Right renal cortex interstitium (tissue), 3 donors: Measurements from ENCODE around the gene ARSA. TPM values are rescaled to one million over a fixed set of nuclear protein-coding genes. Genes with fewer than 3 reads are reported as not detected.
"Not testable (repeated sequence)": the region's sequence is repeated elsewhere in the genome, so short reads cannot be mapped to it uniquely, and the experiment has no call there.

Experiments used
- DNase-seq, 3 donors: peaks; one replicate each; pipeline ENCODE4 v3.0.0-alpha.2; 2013; ENCODE audit warnings: low read depth in 3 of 3, low spot score in 2 of 3
- polyA plus RNA-seq, 3 donors: library from polyadenylated mRNA; unstranded; fragments of 120-200 nt; gene quantifications; one replicate each; pipeline ENCODE4 v1.2.1, GENCODE V29; 2013; ENCODE audit not compliant: insufficient read length in 3 of 3

The ARSA gene
- polyA plus RNA-seq, 3 donors = 10.3 to 14.0 (median 11.0) TPM

DNA sequence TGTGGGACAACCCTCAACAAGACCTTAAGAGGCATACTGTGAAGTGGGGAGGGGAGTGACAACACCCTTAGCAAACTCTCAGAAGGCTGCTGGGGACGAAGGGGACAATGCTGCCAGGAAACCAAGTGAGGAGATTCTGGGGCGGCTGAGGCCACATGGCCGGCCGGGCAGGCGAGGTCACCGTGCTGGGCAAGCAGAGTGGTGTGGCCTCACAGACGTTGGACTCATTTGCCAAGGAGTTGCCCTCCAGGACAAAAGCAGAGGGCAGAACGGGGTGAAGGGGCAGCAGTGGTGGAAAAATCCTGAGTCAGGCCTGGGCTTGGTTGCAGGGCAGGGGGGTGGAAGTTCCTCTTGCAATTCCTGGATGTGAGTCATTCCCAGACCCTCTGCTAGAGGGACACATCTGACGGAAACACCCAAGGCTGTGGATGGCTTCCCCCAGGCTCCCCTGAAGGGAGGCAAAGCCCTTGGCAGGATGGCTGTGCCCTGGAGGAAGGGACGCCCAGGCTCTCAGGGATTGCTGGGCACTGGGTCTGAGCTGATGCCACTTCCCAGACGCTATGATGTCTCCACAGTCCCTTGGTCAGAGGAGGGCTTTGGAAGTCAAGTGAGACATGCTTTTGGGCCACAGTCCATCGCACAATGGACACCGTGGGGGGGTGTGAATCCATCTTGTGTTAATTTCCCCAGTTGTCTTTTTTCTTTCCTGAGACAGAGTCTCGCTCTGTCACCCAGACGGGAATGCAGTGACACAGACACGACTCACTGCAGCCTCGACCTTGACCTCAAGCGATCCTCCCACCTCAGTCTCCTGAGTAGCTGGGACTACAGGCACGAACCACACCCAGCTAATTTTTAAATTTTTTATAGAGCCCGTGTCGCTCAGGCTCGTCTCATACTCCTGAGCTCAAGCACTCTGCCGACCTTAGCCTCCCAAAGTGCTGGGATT lies 28.4 kb upstream of the ARSA start:
- no peak for DNase-seq

DNA sequence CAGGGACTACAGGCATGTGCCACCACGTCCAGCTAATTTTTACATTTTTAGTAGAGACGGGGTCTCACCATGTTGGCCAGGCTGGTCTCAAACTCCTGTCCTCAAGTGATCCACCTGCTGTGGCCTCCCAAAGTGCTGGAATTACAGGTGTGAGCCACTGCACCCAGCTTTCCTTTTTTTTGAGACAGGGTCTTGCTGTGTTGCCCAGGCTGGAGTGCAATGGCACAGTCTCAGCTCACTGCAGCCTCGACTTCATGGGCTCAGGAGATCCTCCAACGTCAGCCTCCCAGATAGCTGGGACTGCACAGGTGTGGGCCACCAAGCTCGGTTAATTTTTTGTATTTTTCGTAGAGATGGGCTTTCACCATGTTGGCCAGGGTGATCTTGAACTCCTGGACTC lies 26.7 kb upstream of the ARSA start:
- DNase-seq = not testable (repeated sequence)

DNA sequence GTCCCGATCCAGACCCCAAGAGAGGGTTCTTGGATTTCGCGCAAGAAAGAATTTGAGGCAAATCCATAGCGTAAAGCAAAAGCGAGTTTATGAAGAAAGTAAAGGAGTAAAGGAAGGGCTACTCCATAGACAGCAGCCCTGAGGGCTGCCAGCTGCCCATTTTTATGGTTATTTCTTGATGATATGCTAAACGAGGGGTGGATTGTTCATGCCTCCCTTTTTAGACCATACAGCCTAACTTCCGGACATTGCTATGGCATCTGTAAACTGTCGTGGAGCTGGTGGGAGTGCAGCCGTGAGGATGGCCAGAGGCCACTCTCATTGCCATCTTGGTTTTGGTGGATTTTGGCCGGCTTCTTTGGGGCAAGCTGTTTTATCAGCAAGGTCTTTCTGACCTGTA lies 25.3 kb upstream of the ARSA start:
- no peak for DNase-seq

DNA sequence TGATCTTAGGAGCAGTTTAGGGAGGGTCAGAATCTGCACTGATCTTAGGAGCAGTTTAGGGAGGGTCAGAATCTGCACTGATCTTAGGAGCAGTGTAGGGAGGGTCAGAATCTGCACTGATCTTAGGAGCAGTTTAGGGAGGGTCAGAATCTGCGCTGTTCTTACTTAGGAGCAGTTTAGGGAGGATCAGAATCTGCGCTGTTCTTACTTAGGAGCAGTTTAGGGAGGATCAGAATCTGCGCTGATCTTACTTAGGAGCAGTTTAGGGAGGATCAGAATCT lies 15.8 kb upstream of the ARSA start:
- DNase-seq = not testable (repeated sequence)

DNA sequence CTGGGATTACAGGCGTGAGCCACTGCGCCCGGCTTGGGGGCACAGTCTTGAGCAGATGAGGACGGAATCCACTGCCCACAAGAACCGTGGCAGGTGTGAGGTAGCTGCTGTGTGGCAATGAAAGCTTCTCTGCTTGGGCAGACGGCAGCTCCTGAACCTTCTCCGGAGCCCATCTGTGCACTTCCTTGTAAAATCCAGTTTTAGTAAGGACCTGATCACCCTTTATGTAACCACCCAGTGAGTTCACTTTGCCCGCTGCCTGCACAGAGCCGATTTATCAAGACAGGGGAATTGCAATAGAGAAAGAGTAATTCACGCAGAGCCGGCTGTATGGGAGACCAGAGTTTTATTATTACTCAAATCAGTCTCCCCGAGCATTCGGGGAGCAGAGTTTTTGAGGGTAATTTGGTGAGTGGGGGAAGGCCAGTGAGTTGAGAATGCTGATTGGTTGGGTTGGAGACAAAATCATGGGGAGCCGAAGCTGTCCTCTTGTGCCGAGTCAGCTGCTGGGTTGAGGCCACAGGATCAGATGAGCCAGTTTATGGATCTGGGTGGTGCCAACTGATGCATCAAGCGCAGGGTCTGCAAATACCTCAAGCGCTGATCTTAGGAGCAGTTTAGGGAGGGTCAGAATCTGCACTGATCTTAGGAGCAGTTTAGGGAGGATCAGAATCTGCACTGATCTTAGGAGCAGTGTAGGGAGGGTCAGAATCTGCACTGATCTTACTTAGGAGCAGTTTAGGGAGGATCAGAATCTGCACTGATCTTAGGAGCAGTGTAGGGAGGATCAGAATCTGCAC lies 15.3 kb upstream of the ARSA start:
- DNase-seq = not testable (repeated sequence)

DNA sequence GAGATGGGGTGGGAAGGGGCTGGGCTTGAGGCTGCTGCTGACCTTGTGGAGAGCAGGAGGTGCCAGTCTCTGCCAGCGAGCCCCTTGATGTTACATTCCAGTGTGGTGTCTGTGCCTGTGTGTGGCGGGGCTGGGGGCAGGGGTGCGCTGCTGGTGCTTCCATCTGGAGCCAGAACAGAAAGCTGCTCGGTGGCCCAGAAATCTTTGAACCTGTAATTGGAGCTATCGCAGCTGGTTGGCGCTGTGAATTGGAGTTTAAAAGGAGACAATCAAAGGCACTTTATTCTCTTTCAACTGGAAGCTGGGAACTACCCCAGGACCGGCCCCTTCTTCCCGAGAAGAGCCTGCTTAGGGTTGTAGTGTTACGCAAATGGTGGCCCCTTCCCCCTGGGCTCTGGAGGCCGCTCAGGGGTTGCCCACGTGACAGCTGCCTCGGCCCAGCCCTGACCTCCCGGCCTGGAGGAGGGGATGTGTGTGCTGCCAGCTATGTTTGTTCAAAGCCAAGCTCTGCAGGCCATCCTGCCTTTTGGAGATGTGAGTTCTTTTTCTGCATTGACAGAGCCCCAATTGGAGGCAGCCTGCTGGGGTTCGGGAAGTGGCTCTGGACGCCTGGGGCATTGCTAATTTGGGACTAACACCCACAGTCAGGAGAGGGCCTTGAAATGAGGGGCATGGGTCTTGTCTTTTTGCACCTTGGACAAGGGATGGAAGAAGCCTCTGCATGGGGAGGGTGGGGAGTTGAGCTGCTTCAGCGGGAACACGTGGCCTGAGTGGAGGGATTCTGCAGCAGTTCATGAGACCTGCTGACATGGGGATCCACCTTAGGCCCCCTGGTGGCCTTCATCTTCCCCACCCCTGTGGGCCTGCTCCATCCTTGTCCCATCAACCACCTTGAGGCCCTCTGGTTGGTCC lies 14.0 kb upstream of the ARSA start:
- DNase-seq = no peak

DNA sequence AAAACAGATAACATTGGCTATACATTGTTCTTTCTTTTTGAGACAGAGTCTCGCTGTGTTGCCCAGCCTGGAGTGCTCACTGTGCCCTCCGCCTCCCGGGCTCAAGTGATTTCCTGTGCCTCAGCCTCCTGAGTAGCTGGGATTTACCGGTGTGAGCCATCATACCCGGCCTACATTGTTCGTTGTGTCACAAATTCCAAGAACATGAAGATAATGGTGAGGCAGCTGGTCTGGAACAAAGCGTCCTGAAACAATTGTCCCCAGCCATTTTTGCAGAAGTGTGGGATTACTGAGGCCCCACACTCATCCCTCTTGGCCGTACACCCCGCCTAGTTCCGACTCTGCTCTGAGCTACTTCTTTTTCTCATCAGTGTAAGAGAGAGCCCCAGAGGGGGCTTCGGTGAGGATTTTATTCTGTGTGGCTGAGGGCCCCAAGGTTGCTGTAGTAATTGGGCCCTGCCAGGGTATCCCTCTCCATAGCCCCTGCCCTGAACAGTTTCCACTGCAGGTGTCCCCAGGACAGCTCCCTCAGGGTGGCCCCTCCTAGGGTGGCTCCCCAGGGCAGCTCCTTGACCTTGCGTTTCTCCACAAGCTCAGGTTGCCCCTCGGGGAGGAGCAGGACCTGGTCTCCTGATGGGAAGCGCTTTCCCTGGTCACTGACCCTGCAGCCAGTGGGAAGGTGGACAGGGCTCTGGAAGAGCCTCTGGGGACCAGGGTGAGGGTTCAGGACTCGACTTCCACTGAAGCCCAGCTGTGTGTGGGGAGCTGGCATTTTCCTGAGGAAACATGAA lies 13.1 kb upstream of the ARSA start:
- no peak for DNase-seq

DNA sequence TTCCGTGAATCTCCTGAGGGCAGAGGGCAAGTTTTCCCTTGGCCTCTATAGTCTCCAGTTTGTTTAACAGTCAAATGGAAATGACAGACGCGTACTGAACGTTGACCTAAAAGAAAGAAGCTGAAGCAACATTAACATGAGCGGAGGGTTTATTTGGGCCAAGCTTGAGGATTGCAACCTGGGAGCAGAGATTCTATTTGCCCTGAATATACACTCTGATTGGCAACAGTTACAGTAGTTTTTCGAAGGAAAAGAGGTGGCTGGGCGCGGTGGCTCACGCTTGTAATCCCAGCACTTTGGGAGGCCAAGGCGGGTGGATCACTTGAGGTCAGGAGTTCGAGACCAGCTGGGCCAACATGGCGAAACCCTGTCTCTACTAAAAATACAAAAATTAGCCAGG lies 12.3 kb upstream of the ARSA start:
- not testable (repeated sequence) for DNase-seq

DNA sequence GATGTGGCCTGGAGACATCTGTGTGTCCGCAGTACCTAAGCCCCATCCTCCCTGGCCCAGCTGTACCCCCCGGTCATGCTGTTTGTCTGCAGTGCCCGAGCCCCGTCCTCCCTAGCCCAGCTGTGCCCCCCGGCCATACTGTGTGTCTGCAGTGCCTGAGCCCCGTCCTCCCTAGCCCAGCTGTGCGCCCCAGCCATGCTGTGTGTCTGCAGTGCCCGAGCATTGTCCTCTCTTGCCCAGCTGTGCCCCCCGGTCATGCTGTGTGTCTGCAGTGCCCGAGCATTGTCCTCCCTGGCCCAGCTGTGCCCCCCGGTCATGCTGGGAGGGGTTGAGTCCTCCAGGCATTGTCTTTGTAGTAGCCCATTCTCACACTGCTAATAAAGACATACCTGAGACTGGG lies 7.6 kb upstream of the ARSA start:
- DNase-seq = no peak

DNA sequence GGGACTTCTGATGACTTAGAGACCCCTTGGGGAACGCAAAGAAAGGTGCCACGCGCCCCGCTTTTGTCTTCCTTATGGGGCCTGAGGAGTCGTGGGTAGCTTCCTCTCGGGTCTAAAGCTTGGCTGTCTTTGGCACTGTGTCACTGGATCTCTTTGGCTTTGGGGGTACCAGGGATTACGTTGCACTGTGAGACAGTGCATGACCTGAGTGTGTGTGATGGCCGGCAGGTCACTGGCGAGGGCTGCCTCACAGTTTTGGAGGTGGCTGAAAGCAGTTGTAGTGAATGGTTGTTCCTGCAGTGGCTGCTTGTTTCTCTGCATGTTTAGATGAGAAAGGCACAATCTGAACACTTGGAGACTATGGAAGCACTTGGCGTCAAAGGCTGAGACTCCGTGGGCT lies 5.8 kb upstream of the ARSA start:
- DNase-seq = no peak

DNA sequence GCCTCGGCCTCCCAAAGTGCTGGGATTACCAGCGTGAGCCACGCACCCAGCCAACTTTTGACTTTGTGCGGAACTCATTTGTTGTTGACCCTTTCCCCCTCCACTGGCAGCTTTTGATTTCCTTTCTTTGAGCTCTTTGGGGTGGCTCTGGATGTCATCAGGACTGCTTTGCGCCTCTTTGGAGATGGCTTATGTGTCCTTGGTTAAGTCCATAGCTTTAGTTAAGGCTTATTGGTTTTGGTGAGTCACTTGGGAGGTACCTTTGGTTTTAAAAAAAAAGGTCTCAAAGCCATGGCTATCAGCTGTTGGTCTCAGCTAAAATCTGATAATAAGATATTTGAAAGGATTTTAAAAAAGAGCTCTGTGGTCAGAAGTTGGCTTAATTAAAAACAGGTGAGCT lies 5.1 kb upstream of the ARSA start:
- no peak for DNase-seq

DNA sequence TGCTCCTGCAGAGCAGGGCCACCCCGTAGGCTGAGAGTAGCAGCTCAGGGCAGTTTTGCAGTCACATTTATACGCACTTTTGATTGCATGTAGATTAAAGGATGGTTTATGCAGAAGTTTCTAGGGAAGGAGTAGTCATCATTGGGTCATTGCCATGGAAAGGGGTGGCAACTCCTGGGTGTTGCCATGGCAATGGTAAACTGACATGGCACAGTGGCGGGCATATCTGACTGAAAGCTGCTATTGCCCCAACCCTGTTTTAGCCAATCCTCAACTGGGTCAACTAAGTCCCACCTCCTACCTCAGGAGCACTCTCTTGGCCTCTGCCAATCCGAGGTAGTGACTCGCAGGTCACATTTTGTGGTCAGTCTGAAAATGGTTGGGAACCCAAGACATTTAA lies 2.4 kb upstream of the ARSA start:
- DNase-seq = no peak

DNA sequence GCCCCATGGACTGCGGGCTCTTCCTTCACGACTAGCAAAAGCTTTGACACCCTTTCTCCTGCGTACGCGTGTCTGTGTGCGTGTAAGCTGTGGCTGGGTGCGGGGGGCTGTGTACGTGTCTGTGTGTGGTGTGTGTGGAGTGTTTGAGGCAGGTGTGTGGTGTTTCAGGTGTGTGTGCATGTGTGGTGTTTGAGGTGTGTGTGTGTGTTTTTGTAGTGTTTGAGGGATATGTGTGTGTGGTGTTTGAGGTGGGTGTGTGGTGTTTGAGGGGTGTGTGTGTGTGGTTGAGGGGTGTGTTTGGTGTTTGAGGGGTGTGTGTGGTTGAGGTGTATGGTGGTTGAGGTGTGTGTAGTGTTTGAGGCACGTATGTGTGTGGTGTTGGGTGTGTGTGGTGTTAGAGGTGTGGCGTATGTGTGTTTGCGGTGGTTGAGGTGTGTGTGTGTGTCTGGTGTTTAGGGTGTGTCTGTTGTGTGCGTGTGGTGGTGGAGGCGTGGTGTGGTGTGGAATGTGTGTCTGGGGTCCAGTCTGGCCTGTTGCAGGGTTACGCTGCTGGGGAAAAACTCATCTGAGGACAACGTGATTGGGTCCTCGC lies 687 bp upstream of the ARSA start:
- no peak for DNase-seq

DNA sequence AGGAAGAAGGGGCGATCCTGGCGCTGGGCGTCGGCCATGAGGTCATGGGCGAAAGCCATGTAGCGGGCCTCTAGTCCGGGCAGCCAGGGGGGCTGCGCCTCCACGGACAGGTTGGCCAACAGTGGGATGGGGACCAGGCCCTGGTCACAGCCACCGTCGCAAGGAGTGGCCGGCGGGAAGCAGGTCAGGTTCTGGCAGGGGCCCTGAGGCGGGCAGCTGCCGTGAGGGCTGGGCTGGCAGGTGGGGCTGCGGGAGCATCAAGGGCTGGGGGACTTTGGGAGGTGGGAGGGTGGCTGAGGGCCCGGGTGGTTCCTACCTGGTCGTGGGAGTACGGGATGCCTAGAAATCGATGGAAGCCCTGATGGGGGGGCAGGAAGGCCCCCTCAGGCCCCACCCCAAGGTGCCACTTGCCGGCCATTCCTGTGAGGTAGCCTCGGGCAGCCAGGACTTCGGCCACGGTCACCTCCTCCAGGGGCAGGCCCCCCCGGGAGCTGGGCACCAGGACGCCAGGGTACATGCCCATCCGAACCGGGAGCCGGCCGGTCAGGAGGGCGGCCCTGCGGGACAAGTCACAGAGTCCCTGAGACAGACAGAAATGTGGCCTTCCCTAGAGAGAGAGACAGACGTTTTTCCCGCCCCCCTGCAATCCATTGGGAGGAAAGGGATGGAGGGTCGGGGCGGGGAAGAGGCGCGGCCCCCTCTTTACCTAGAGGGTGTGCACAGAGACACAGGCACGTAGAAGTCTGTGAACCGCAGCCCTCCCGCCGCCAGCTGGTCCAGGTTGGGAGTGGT lies 906 bp downstream of the ARSA start:
- DNase-seq = no peak

DNA sequence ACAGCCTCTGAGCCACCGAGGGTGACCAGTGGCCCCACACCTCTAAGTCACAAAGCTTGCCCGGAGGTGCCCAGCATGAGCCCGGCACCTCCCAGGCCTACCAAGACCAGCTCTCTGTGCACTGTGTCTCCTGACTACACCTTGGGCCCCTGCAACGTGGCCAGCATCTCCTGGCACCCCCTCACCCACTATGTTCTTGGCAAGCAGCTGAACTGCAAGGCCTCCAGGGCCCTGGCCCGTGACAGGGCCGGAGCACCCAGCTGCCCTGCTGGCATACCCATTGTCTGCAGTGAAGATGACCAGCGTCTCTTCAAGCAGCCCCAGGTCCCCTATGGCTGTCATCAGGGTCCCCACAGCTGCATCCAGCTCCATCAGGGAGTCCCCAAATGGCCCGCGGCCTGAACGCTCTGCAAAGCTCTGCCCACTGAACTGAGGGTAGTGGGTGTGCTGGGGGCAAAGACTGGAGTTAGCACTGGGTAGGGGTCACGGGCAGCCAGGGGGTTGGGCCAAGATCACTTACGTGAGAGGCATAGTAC lies 1.6 kb downstream of the ARSA start:
- no peak for DNase-seq

DNA sequence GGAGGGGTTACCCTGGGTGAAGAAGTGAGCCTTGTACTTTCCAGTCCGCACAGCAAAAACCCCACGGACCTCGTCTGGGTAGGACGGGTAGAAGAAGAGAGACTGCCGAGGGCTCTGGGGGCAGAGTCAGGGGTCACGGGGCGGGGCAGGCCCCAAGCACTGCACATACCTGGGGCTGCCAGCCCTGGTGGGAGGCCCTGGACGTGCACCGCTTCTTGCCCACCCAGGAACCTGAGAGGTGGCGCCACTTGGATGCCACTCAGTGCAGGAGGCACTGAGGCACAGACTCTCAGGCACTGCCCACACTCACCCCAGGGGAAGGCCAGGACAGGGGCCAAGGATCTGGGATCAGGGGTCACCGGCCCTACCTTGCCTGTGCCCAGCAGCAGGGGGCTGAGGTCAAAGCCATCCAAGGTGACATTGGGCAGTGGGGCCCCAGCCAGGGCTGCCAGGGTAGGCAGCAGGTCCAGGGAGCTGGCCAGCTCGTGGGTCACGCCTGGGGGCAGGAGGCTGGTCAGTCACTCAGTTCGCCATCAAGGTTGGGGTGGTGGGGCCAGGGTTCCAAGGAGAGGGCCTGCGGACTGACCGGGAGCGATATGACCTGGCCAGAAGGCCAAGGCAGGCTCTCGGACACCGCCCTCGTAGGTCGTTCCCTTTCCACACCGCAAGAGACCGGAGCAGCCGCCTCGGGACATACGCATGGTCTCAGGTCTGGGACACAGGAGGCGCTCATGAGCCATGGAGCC lies 2.2 kb downstream of the ARSA start:
- no peak for DNase-seq

DNA sequence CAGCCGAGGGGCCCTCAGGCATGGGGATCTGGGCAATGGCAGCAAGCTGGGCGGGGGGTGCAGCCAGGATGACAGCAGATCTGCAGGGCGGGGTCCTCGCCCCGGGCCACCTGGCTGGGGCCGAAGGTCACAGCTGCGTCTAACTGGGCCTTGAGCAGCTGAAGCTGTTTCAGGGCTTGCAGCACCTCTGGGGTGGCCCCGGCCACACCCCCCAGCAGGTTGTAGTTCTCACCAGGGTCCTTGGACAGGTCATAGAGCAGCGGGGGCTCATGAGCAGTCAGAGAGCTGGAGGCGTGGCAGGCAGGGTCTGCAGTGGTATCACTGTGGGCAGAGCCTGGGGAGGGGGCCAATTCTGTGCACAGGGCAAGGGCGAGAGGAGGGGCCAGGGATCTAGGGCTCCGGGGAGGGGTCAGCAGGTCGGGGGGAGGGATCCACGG lies 2.8 kb downstream of the ARSA start:
- no peak for DNase-seq
